ENCODE data around the gene EXOC2. TPM values are rescaled to one million over a fixed set of nuclear protein-coding genes. Genes with fewer than 3 reads are reported as not detected.

EXOC2 gene
- polyA plus RNA-seq, 1 donor (not counting 4 experiments of a cell fraction or from before 2014, with no cell fraction given): 28.4 TPM

DNA sequence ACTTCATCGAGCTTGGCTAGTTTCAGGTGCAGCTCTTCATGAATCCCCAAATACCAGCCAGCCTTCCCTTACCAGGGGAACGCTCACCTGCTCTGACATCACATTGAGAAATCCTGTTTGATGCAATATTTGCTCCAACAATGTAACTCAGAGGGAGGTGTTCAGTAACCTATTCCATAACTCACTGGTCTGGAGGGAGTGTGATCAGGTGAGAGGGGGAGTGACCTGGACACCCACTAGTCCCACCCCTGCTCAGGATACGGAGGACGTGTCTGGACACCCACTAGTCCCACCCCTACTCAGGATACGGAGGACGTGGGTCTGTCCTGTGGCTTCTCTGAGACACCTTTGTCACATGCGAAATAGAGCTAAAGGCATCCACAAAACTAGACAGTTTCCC lies 106.4 kb downstream of the EXOC2 start:
- H3K4me1 ChIP-seq (ENCODE audit: control insufficient read depth, extremely low read depth, insufficient read depth, low read length): peaks cover 19% of the 10 kb centered on the region
- H4K20me1 ChIP-seq (ENCODE audit: control insufficient read depth, extremely low read depth, insufficient read depth, low read length): no peaks in the 10 kb centered on the region
- H3K9ac ChIP-seq (ENCODE audit: control insufficient read depth, extremely low read depth, insufficient read depth, low read length): no peak overlapping the region
- no peak overlapping the region for H3K4me3 ChIP-seq (ENCODE audit: control insufficient read depth in 2 of 3, extremely low read depth in 1 of 3, insufficient read depth in 2 of 3, low read depth in 1 of 3, low read length in 3 of 3)
- H3K79me2 ChIP-seq (ENCODE audit: control insufficient read depth, insufficient read depth, low read length): peaks cover 5% of the 10 kb centered on the region
- peak; percentile 9 for FAIRE-seq
- H3K27me3 ChIP-seq (ENCODE audit: control insufficient read depth, extremely low read depth, insufficient read depth, low read length): no peaks in the 10 kb centered on the region
- H3K4me2 ChIP-seq (ENCODE audit: control insufficient read depth, extremely low read depth, insufficient read depth, low read depth, low read length): no peak overlapping the region
- H2AFZ ChIP-seq (ENCODE audit: control insufficient read depth, low read length): no peak overlapping the region
- no peak for DNase-seq (ENCODE audit: low read depth, low spot score)
- dilution Hi-C loops (cut with MboI; ENCODE audit: extremely low pct_ligation_motif_present, low sequenced_read_pairs): no loop called here
- H3K9me1 ChIP-seq (ENCODE audit: control insufficient read depth, extremely low read depth, insufficient read depth, low read length): peaks cover 3% of the 10 kb centered on the region
- TF ChIP-seq EZH2 (IDR thresholded peaks at IDR 0.05; ENCODE audit: low read length): no peak
- TF ChIP-seq, protein P1, sequence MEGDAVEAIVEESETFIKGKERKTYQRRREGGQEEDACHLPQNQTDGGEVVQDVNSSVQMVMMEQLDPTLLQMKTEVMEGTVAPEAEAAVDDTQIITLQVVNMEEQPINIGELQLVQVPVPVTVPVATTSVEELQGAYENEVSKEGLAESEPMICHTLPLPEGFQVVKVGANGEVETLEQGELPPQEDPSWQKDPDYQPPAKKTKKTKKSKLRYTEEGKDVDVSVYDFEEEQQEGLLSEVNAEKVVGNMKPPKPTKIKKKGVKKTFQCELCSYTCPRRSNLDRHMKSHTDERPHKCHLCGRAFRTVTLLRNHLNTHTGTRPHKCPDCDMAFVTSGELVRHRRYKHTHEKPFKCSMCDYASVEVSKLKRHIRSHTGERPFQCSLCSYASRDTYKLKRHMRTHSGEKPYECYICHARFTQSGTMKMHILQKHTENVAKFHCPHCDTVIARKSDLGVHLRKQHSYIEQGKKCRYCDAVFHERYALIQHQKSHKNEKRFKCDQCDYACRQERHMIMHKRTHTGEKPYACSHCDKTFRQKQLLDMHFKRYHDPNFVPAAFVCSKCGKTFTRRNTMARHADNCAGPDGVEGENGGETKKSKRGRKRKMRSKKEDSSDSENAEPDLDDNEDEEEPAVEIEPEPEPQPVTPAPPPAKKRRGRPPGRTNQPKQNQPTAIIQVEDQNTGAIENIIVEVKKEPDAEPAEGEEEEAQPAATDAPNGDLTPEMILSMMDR (optimal IDR thresholded peaks at IDR 0.05 in 1 of 3, IDR thresholded peaks at IDR 0.05 in 1 of 3, conservative IDR thresholded peaks at IDR 0.05 in 1 of 3; ENCODE audit: extremely low read depth in 1 of 3, insufficient read depth in 2 of 3, low read length in 3 of 3): no peak
- peak overlapping the region; percentile 26 for H3K27ac ChIP-seq (ENCODE audit: control insufficient read depth, insufficient read depth, low read length)
- no peaks in the 10 kb centered on the region for H3K9me3 ChIP-seq (ENCODE audit: control insufficient read depth, low read depth, low read length)
- H3K36me3 ChIP-seq (ENCODE audit: control insufficient read depth in 2 of 2, extremely low read depth in 1 of 2, insufficient read depth in 2 of 2, low read length in 2 of 2): peaks cover 2 to 8% of the 10 kb centered on the region in 2 experiments

DNA sequence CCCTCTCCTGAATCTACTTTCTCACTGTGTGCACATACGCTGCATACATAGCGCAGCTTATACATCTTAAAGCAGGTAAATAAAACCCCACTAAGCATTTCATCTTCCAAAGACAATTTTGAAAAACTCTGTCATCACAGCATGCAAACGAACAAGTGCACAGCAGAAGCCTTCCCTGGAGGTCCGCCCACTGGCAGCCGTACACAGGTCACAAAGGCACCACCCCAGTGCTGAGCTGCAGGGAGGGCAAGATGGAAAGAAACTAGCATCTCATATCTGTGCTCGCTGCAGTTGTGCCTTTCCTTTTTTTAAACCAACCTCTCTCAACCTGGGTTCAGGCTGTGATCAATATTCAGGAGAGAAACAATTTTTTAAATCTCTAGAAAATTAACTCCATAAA lies 109.3 kb downstream of the EXOC2 start:
- dilution Hi-C loops (cut with MboI; ENCODE audit: extremely low pct_ligation_motif_present, low sequenced_read_pairs): no loop called here
- TF ChIP-seq EZH2 (IDR thresholded peaks at IDR 0.05; ENCODE audit: low read length): no peak
- TF ChIP-seq, protein P1 (optimal IDR thresholded peaks at IDR 0.05 in 1 of 3, IDR thresholded peaks at IDR 0.05 in 1 of 3, conservative IDR thresholded peaks at IDR 0.05 in 1 of 3; ENCODE audit: extremely low read depth in 1 of 3, insufficient read depth in 2 of 3, low read length in 3 of 3): no peak
- Histone ChIP-seq H3K4me2 (ENCODE audit: control insufficient read depth, extremely low read depth, insufficient read depth, low read depth, low read length) (peak overlapping the region; percentile 78), H2AFZ (ENCODE audit: control insufficient read depth, low read length) (no peak overlapping the region), H3K27me3 (ENCODE audit: control insufficient read depth, extremely low read depth, insufficient read depth, low read length) (no peaks in the 10 kb centered on the region), H3K9ac (ENCODE audit: control insufficient read depth, extremely low read depth, insufficient read depth, low read length) (peak overlapping the region; percentile 6), H3K27ac (ENCODE audit: control insufficient read depth, insufficient read depth, low read length) (peak overlapping the region; percentile 53), H4K20me1 (ENCODE audit: control insufficient read depth, extremely low read depth, insufficient read depth, low read length) (no peaks in the 10 kb centered on the region), H3K9me3 (ENCODE audit: control insufficient read depth, low read depth, low read length) (no peaks in the 10 kb centered on the region), H3K36me3 (ENCODE audit: control insufficient read depth in 2 of 2, extremely low read depth in 1 of 2, insufficient read depth in 2 of 2, low read length in 2 of 2) (no peaks in the 10 kb centered on the region), H3K4me3 (ENCODE audit: control insufficient read depth in 2 of 3, extremely low read depth in 1 of 3, insufficient read depth in 2 of 3, low read depth in 1 of 3, low read length in 3 of 3) (no peak overlapping the region), H3K9me1 (ENCODE audit: control insufficient read depth, extremely low read depth, insufficient read depth, low read length) (peaks cover 3% of the 10 kb centered on the region), H3K79me2 (ENCODE audit: control insufficient read depth, insufficient read depth, low read length) (peaks cover 5% of the 10 kb centered on the region), H3K4me1 (ENCODE audit: control insufficient read depth, extremely low read depth, insufficient read depth, low read length) (peaks cover 19% of the 10 kb centered on the region)
- FAIRE-seq: no peak
- no peak for DNase-seq (ENCODE audit: low read depth, low spot score)

Measured in keratinocyte (primary cell).